Esophagus squamous epithelium (tissue), 5 donors: ENCODE data around the gene MMEL1. TPM values are rescaled to one million over a fixed set of nuclear protein-coding genes. Genes with fewer than 3 reads are reported as not detected.
"Not testable (repeated sequence)": the region's sequence is repeated elsewhere in the genome, so short reads cannot be mapped to it uniquely, and the experiment has no call there.

Experiments
- DNase-seq: peaks from one replicate; lab custom pipeline; 2025; lab: John Stamatoyannopoulos, UW
- H3K27ac ChIP-seq, 4 donors: fragments of 200-600 bp; sonication (generic); one replicate each; pipeline ENCODE4 v1.5.1; 2016 to 2019; ENCODE audit warnings: mild to moderate bottlenecking in 1 of 4
- H3K27me3 ChIP-seq, 4 donors: fragments of 200-600 bp; sonication (generic); 1 replicate in 3 of 4; 2 replicates in 1 of 4; pipeline versions ENCODE4 v1.5.1 to v1.6.0; 2017 to 2021; ENCODE audit warnings: antibody characterized with exemption in 1 of 4
- H3K36me3 ChIP-seq, 3 donors: fragments of 200-600 bp; sonication (generic); one replicate each; pipeline ENCODE4 v1.5.1; 2016 to 2019
- H3K4me1 ChIP-seq, 3 donors: fragments of 200-600 bp; sonication (generic); one replicate each; pipeline ENCODE4 v1.5.1; 2017 to 2019
- H3K4me3 ChIP-seq, 4 donors: fragments of 200-600 bp; sonication (generic); 1 replicate in 3 of 4; 2 replicates in 1 of 4; pipeline ENCODE4 v1.5.1; 2016 to 2019; ENCODE audit warnings: mild to moderate bottlenecking in 2 of 4, moderate library complexity in 1 of 4
- H3K9me3 ChIP-seq, 3 donors: fragments of 200-600 bp; sonication (generic); one replicate each; pipeline ENCODE4 v1.5.1; 2016 to 2019
- CTCF ChIP-seq, 6 experiments: fragments of 450-650 bp in 4 of 6; fragments of 200-600 bp in 2 of 6; sonication (generic) in 2 of 6; IDR thresholded peaks; one replicate each; pipeline ENCODE4 v1.5.1; 2016 to 2019; ENCODE audit warnings: antibody characterized with exemption in 6 of 6, mild to moderate bottlenecking in 4 of 6, moderate library complexity in 4 of 6
- POLR2A ChIP-seq, 4 donors: fragments of 450-650 bp; IDR thresholded peaks; one replicate each; pipeline ENCODE4 v1.6.1; 2017; ENCODE audit warnings: antibody characterized with exemption in 4 of 4, mild to moderate bottlenecking in 4 of 4, moderate library complexity in 3 of 4
- WGBS, 2 donors: methylation state at CpG; one replicate each; pipeline ENCODE4 v1.1.5; 2018; 5-methylcytosine and 5-hydroxymethylcytosine counted together
- intact Hi-C: fragments of 100-400 bp; cut with DNase I; formaldehyde crosslinking; loops from one replicate; pipeline ENCODE4 v1.15.0; 2022
- total RNA-seq, 4 donors: library from RNA; depleted of rRNA; stranded (reverse); fragments of >200 nt; gene quantifications; one replicate each; pipeline ENCODE4 v1.1.0, GENCODE V29; 2016
- donor health status: DM: yes; HTN: yes; CAD: no.

MMEL1 gene
- total RNA-seq, 4 donors from 2014 or later = 3.1 TPM; not detected in 3

GRCh38 chr1:2652926-2653571 is 20.2 kb upstream of the MMEL1 start:
- DNase-seq, H3K27ac ChIP-seq, intact Hi-C loops, H3K4me3 ChIP-seq, H3K4me1 ChIP-seq, H3K36me3 ChIP-seq, H3K9me3 ChIP-seq: not testable (repeated sequence)
- 23 to 36% methylated on average over 11 to 12 of the region's 12 CpGs for WGBS, 2 donors
- peaks cover 0 to 62% (median 2%) of the 10 kb centered on the region in 4 donors for H3K27me3 ChIP-seq

GRCh38 chr1:2652152-2652925 is 19.5 kb upstream of the MMEL1 start:
- DNase-seq, H3K4me1 ChIP-seq, H3K36me3 ChIP-seq, intact Hi-C loops, H3K27ac ChIP-seq, H3K4me3 ChIP-seq: not testable (repeated sequence)
- Histone ChIP-seq H3K27me3 (peaks cover 0 to 62% (median 2%) of the 10 kb centered on the region in 4 donors), H3K9me3 (peaks cover 0 to 16% (median 0%) of the 10 kb centered on the region in 3 donors)
- WGBS, 2 donors = 27 to 31% methylated on average over 15 to 16 of the region's 16 CpGs

- 29 to 37% methylated on average over 3 to 4 of the region's 10 CpGs for WGBS, 2 donors
Observed at GRCh38 chr1:2650967-2651645, 18.3 kb upstream of the MMEL1 start.

GRCh38 chr1:2646837-2647236 is 14.0 kb upstream of the MMEL1 start:
- Histone ChIP-seq H3K9me3 (peaks cover 0 to 32% (median 0%) of the 10 kb centered on the region in 3 donors), H3K27ac (no peak overlapping the region), H3K36me3 (no peaks in the 10 kb centered on the region), H3K4me3 (no peak overlapping the region), H3K27me3 (peaks cover 0 to 24% (median 0%) of the 10 kb centered on the region in 4 donors), H3K4me1 (peaks cover 14 to 20% (median 19%) of the 10 kb centered on the region in 3 donors)
- intact Hi-C loops = no loop called here
- TF ChIP-seq CTCF (IDR thresholded peaks at IDR 0.05) (no peak), POLR2A (IDR thresholded peaks at IDR 0.05) (no peak)
- 75 to 78% methylated on average over 5 of the region's 5 CpGs for WGBS, 2 donors
- no peak for DNase-seq

More at GRCh38 chr1:2650967-2651645, 18.3 kb upstream of the MMEL1 start:
- no peaks in the 10 kb centered on the region for H3K36me3 ChIP-seq
- DNase-seq = no peak
- H3K27ac ChIP-seq = no peak overlapping the region
- intact Hi-C loops = no loop called here
- no peaks in the 10 kb centered on the region for H3K4me1 ChIP-seq
- peaks cover 0 to 61% (median 2%) of the 10 kb centered on the region in 4 donors for H3K27me3 ChIP-seq
- H3K9me3 ChIP-seq = peaks cover 0 to 29% (median 0%) of the 10 kb centered on the region in 3 donors
- TF ChIP-seq POLR2A (IDR thresholded peaks at IDR 0.05) = no peak
- TF ChIP-seq CTCF (IDR thresholded peaks at IDR 0.05) = no peak
- no peak overlapping the region for H3K4me3 ChIP-seq

- Histone ChIP-seq H3K9me3 (peaks cover 0 to 32% (median 0%) of the 10 kb centered on the region in 3 donors), H3K4me3 (no peak overlapping the region), H3K27ac (no peak overlapping the region), H3K27me3 (peaks cover 0 to 14% (median 0%) of the 10 kb centered on the region in 4 donors), H3K36me3 (no peaks in the 10 kb centered on the region), H3K4me1 (peaks cover 20 to 27% (median 23%) of the 10 kb centered on the region in 3 donors)
- no peak for DNase-seq
- intact Hi-C loops = no loop called here
- 76 to 93% methylated on average over 5 to 9 of the region's 11 CpGs for WGBS, 2 donors
- TF ChIP-seq CTCF (IDR thresholded peaks at IDR 0.05) = no peak
- TF ChIP-seq POLR2A (IDR thresholded peaks at IDR 0.05) = no peak
Observed at GRCh38 chr1:2645776-2646175, 13.0 kb upstream of the MMEL1 start.
